H1 (cell line): ENCODE measurements around the gene TIMM8A. TPM values are rescaled to one million over a fixed set of nuclear protein-coding genes. Genes with fewer than 3 reads are reported as not detected.

Experiments
- CEBPB ChIP-seq: IDR thresholded peaks from 2 replicates; pipeline ENCODE4 v1.6.1; 2012; ENCODE audit warnings: low read depth, low read length
- EP300 ChIP-seq, 2 experiments: IDR thresholded peaks; 1 replicate in 1 of 2; 2 replicates in 1 of 2; pipeline ENCODE4 v1.6.1; 2011 to 2012; ENCODE audit warnings: low read depth in 2 of 2, low read length in 2 of 2, mild to moderate bottlenecking in 2 of 2, borderline replicate concordance in 1 of 2, inconsistent platforms in 1 of 2, moderate library complexity in 1 of 2
- GTF2F1 ChIP-seq: IDR thresholded peaks from 2 replicates; pipeline ENCODE4 v1.6.1; 2012; ENCODE audit warnings: low read depth, low read length, improper control_type of control experiment, borderline replicate concordance
- RAD21 ChIP-seq, 2 experiments: IDR thresholded peaks in 1 of 2; conservative IDR thresholded peaks in 1 of 2; 2 replicates each; pipeline ENCODE4 v1.6.1; 2011; ENCODE audit warnings: low read depth in 2 of 2, low read length in 2 of 2, improper control_type of control experiment in 1 of 2, inconsistent platforms in 1 of 2, mild to moderate bottlenecking in 1 of 2, moderate library complexity in 1 of 2
- RXRA ChIP-seq: IDR thresholded peaks from 2 replicates; pipeline ENCODE4 v1.6.1; 2011; ENCODE audit warnings: low read depth, mild to moderate bottlenecking, low read length, moderate library complexity; ENCODE audit not compliant: insufficient read depth
- SAP30 ChIP-seq: fragments of 300-600 bp; sonication (generic); IDR thresholded peaks from 2 replicates; pipeline ENCODE4 v1.7.1; 2012; ENCODE audit warnings: low read length, moderate library complexity, mild to moderate bottlenecking, inconsistent platforms; ENCODE audit not compliant: insufficient read depth, insufficient replicate concordance
- polyA plus RNA-seq, 7 experiments: library from polyadenylated mRNA; depleted of rRNA in 3 of 7; stranded (reverse) in 5 of 7; unstranded in 2 of 7; fragments of >200 nt in 5 of 7; fragments of 200-250 nt in 2 of 7; gene quantifications; 1 replicate in 5 of 7; 2 replicates in 1 of 7; 4 replicates in 1 of 7; pipeline versions ENCODE4 v1.2.1 to v1.2.3, GENCODE V29; 2011 to 2013; ENCODE audit warnings: missing spikeins in 2 of 7, mixed read lengths in 2 of 7
- total RNA-seq: library from RNA; stranded (reverse); fragmentation: NEBNext Ultra II Directional; extraction: Animal tissue kit (Norgen Biotek cat#: 25700); gene quantifications from 2 replicates; pipeline ENCODE4 v1.2.1, GENCODE V29; 2021
- TF ChIP-seq, protein P1 (sequence below): fragments of 300-600 bp; sonication (generic); IDR thresholded peaks from 2 replicates; pipeline ENCODE4 v1.7.1; 2012; ENCODE audit warnings: low read length, moderate library complexity, mild to moderate bottlenecking, inconsistent platforms; ENCODE audit not compliant: insufficient replicate concordance

The TIMM8A gene
- total and polyA plus RNA-seq, 2 of the 8 experiments (the other 6 are each of a cell fraction or from before 2014, with no cell fraction given) = 16.1 to 38.1 TPM

DNA sequence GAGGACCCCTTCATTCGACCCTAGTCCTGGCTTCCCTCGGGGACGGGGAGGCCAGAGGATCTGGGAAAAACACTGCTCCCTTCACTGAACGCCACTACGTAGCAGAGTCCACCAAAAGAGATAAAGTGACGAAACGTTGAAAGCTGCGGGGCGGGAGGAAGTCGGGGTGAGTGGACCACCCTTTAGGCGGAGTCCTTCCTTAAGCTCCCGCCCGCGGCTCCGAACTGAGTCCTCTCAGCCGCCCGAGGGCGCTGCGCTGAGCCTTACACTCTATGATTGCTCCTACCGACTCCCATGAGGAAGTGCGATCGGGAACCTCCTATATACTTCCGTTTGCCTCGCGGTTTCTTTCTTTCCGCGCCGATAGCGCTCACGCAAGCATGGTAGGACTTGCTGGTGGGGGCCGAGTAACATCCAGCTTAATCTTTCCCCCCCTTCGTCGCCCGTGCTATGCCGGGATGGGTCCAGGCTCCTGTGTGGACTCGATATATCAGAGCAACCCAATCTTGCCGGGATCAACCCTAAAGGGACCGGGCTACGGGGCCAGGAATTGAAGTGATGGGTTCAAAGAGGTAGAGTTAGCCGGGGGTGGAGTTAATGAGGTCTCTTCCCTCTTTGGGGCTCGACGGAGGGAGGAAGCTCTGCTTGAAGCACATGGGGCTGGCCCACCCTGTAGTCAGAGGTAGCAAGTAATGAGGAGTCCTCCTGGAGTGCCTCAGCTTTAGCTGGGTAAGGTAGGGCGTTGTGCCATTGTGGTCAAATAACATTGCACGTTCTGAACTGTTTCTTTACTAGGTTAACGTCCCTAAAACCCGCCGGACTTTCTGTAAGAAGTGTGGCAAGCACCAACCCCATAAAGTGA, 42.4 kb upstream of the TIMM8A start, which contains the start of gene RPL36A (continued):
- TF ChIP-seq GTF2F1 = 0 out of 2 replicates have a peak, but pooled peaks have one; percentile 53
- TF ChIP-seq CEBPB = no peak
- TF ChIP-seq RAD21 (IDR thresholded peaks at IDR 0.05 in 1 of 2, conservative IDR thresholded peaks at IDR 0.05 in 1 of 2; ENCODE audit: low read depth in 2 of 2, low read length in 2 of 2) = no peak; a peak in 1 of 4 replicates
- no peak for TF ChIP-seq RXRA
- TF ChIP-seq SAP30 = no peak
- TF ChIP-seq, protein P1, sequence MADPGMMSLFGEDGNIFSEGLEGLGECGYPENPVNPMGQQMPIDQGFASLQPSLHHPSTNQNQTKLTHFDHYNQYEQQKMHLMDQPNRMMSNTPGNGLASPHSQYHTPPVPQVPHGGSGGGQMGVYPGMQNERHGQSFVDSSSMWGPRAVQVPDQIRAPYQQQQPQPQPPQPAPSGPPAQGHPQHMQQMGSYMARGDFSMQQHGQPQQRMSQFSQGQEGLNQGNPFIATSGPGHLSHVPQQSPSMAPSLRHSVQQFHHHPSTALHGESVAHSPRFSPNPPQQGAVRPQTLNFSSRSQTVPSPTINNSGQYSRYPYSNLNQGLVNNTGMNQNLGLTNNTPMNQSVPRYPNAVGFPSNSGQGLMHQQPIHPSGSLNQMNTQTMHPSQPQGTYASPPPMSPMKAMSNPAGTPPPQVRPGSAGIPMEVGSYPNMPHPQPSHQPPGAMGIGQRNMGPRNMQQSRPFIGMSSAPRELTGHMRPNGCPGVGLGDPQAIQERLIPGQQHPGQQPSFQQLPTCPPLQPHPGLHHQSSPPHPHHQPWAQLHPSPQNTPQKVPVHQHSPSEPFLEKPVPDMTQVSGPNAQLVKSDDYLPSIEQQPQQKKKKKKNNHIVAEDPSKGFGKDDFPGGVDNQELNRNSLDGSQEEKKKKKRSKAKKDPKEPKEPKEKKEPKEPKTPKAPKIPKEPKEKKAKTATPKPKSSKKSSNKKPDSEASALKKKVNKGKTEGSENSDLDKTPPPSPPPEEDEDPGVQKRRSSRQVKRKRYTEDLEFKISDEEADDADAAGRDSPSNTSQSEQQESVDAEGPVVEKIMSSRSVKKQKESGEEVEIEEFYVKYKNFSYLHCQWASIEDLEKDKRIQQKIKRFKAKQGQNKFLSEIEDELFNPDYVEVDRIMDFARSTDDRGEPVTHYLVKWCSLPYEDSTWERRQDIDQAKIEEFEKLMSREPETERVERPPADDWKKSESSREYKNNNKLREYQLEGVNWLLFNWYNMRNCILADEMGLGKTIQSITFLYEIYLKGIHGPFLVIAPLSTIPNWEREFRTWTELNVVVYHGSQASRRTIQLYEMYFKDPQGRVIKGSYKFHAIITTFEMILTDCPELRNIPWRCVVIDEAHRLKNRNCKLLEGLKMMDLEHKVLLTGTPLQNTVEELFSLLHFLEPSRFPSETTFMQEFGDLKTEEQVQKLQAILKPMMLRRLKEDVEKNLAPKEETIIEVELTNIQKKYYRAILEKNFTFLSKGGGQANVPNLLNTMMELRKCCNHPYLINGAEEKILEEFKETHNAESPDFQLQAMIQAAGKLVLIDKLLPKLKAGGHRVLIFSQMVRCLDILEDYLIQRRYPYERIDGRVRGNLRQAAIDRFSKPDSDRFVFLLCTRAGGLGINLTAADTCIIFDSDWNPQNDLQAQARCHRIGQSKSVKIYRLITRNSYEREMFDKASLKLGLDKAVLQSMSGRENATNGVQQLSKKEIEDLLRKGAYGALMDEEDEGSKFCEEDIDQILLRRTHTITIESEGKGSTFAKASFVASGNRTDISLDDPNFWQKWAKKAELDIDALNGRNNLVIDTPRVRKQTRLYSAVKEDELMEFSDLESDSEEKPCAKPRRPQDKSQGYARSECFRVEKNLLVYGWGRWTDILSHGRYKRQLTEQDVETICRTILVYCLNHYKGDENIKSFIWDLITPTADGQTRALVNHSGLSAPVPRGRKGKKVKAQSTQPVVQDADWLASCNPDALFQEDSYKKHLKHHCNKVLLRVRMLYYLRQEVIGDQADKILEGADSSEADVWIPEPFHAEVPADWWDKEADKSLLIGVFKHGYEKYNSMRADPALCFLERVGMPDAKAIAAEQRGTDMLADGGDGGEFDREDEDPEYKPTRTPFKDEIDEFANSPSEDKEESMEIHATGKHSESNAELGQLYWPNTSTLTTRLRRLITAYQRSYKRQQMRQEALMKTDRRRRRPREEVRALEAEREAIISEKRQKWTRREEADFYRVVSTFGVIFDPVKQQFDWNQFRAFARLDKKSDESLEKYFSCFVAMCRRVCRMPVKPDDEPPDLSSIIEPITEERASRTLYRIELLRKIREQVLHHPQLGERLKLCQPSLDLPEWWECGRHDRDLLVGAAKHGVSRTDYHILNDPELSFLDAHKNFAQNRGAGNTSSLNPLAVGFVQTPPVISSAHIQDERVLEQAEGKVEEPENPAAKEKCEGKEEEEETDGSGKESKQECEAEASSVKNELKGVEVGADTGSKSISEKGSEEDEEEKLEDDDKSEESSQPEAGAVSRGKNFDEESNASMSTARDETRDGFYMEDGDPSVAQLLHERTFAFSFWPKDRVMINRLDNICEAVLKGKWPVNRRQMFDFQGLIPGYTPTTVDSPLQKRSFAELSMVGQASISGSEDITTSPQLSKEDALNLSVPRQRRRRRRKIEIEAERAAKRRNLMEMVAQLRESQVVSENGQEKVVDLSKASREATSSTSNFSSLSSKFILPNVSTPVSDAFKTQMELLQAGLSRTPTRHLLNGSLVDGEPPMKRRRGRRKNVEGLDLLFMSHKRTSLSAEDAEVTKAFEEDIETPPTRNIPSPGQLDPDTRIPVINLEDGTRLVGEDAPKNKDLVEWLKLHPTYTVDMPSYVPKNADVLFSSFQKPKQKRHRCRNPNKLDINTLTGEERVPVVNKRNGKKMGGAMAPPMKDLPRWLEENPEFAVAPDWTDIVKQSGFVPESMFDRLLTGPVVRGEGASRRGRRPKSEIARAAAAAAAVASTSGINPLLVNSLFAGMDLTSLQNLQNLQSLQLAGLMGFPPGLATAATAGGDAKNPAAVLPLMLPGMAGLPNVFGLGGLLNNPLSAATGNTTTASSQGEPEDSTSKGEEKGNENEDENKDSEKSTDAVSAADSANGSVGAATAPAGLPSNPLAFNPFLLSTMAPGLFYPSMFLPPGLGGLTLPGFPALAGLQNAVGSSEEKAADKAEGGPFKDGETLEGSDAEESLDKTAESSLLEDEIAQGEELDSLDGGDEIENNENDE = no peak
- TF ChIP-seq EP300 (IDR thresholded peaks at IDR 0.05; ENCODE audit: borderline replicate concordance in 1 of 2, low read depth in 2 of 2, low read length in 2 of 2) = no peak
